Motor neuron (in vitro differentiated cells): ENCODE data around the gene SLC14A1. TPM values are rescaled to one million over a fixed set of nuclear protein-coding genes. Genes with fewer than 3 reads are reported as not detected.
A peak's percentile ranks its signal among the peaks of the same experiment; 100 is the strongest.

Source experiments
- ATAC-seq, 8 experiments: fragments of 200-7000 bp; cut with Tn5 transposase; replicated peaks in 6 of 8; 2 replicates each; pipeline ENCODE4 v1.8.0; 2021; ENCODE audit warnings: mild to moderate bottlenecking in 8 of 8, moderate library complexity in 8 of 8
- H3K27ac ChIP-seq, 2 donors: fragments of 250-450 bp; sonication (Bioruptor Pico); 2 replicates each; pipeline ENCODE4 v1.9.0; 2021; ENCODE audit warnings: antibody characterized with exemption in 2 of 2, mild to moderate bottlenecking in 2 of 2, moderate library complexity in 1 of 2
- H3K4me1 ChIP-seq, 2 donors: fragments of 250-450 bp; sonication (Bioruptor Pico); replicated peaks in 1 of 2; 2 replicates each; pipeline ENCODE4 v1.6.1; 2021; ENCODE audit warnings: antibody characterized with exemption in 2 of 2, mild to moderate bottlenecking in 2 of 2, moderate library complexity in 1 of 2
- H3K4me3 ChIP-seq, 5 donors: fragments of 250-450 bp; sonication (Bioruptor Pico); 2 replicates each; pipeline ENCODE4 v1.9.0; 2021; ENCODE audit warnings: antibody characterized with exemption in 5 of 5, mild to moderate bottlenecking in 5 of 5, moderate library complexity in 4 of 5
- WGBS, 10 experiments: fragments of 450-650 bp; shearing (Covaris generic); methylation state at CpG; one replicate each; pipeline ENCODE4 v1.0.0; 2022; 5-methylcytosine and 5-hydroxymethylcytosine counted together
- in situ Hi-C, 9 experiments: fragments of 400-800 bp; cut with MboI; loops; one replicate each; pipeline ENCODE4 v1.15.0; 2021; ENCODE audit warnings: low sequenced_read_pairs in 9 of 9, low pct_unique_long_range_greater_than_20kb in 2 of 9; ENCODE audit not compliant: unreplicated experiment in 9 of 9
- total RNA-seq, 8 experiments: library from RNA; unstranded; fragments of 300-600 nt; gene quantifications; 2 replicates each; pipeline versions ENCODE4 v1.2.3 to v1.2.4, GENCODE V29; 2022

The SLC14A1 gene
- total RNA-seq, 8 experiments from 2014 or later: 0.21 to 1.5 (median 0.65) TPM

DNA sequence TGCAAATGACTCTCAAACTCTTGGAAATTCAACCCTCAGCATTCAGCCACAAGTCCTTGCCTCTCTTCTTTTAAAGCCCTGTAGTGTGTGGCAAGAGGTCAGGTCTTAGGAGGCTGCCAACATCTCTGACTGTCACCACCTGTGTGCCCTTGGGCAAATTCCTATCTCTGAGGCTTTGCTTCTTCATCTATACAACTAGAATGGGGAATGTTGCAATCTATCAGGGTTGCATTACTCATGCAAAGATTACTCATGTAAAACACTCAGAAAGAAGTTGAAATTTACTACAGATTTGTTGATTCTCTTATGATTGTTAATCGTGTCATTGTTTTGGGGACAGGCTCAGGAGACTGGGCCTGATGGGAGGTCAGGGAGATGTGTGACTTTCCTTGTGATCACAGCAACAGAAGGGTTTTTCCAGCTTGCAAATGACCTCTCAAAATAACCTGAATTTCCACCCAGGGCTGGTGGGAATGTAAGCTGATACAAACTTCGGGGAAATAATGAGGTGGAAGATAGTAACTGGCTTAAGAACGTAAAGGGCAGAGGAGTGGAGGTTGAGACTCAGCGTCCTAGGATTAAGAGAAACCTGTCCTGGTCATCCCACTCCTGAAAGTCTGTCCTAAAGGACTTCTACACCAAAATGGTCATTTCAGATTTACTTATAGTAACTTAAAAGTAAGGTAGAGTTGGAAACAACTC lies 69.4 kb downstream of the SLC14A1 start:
- 11 to 73% (median 52%) methylated on average over 3 to 4 of the region's 4 CpGs; no CpG with 5 or more reads in 1 of the 10 experiments for WGBS, 10 experiments
- peak in 3 of 8 experiments; percentile 72 to 96 (median 95) for ATAC-seq
- Histone ChIP-seq H3K27ac (no peak overlapping the region), H3K4me1 (no peaks in the 10 kb centered on the region), H3K4me3 (no peak overlapping the region)
- in situ Hi-C loops: no loop called here

DNA sequence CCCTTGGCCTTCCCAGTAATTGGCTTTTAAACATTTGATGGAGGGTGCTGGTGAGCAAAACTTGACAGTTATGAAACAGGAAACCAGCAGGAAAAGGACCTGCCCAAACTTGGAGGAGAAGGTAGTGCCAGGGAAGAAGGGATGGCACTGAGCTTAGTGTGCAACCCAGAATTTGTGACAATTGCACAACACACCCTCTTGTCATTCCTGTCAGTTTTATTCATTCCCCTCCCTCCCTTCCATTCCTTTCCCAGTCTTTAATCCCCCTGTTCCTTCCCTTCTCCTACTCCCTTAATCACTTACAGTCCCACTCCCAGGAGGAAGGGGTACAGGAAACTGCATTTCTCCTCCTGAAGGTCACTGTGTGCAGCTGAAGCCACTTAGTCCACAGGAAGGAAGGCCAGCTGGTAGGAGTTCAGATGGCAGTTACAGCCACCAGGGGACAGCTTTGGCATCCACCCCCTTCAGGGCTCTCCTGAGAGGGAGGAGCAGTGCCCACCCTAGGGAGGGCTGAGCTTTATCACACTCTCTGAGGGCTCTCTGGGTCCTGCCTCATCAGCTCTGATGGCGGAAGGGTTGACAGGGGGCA lies 77.5 kb downstream of the SLC14A1 start:
- ATAC-seq: no peak
- in situ Hi-C loops: no loop called here
- no peak overlapping the region for H3K27ac ChIP-seq
- H3K4me3 ChIP-seq: no peak overlapping the region
- 80% methylated on average over 1 of the region's 1 CpG; no CpG with 5 or more reads in 9 of the 10 experiments for WGBS, 10 experiments
- H3K4me1 ChIP-seq: no peaks in the 10 kb centered on the region

Other genes with a start within 250 kb of the SLC14A1 start
- gene SLC14A2, start 108.7 kb upstream of the SLC14A1 start, total RNA-seq: under 1 TPM in 6 of 8 experiments, not detected in 2; 0.05 to 0.24 (median 0.15) TPM
- gene SIGLEC15, start 101.5 kb downstream of the SLC14A1 start, total RNA-seq: under 1 TPM; 0.15 to 0.57 (median 0.23) TPM
- 10 to 100 TPM; 10.5 to 28.2 (median 16.3) TPM for gene EPG5, start 243.1 kb downstream of the SLC14A1 start, total RNA-seq